ENCODE data around the gene YPEL1.

DNA sequence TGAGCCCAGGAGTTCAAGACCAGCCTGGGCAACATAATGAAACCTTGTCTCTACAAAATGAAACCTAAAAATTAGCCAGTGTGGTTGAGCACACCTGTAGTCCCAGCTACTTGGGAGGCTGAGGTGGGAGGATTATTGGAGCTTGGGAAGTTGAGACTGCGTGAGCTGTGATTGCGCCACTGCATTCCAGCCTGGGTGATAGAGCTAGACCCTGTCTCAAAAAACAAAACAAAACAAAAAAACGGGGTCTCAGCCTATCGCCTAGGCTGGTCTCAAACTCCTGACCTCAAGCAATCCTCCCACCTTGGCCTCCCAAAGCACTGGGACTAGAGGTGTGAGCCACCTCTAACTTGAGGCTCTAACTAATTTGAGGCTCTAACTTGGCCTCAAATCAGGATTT, 56.2 kb downstream of the YPEL1 start:
- TF ChIP-seq POLR2A (IDR thresholded peaks at IDR 0.05; ENCODE audit: low read depth, low read length) (no peak), TAF1 (IDR thresholded peaks at IDR 0.05; ENCODE audit: low read depth, low read length) (no peak), SPI1 (IDR thresholded peaks at IDR 0.05; ENCODE audit: low read depth, low read length) (no peak), POLR2AphosphoS5 (IDR thresholded peaks at IDR 0.05; ENCODE audit: low read depth, low read length) (no peak), POU2F2 (IDR thresholded peaks at IDR 0.05; ENCODE audit: low read depth, low read length) (no peak)

All from GM12891 (cell line).